ENCODE data around the gene UBE2G1.

DNA sequence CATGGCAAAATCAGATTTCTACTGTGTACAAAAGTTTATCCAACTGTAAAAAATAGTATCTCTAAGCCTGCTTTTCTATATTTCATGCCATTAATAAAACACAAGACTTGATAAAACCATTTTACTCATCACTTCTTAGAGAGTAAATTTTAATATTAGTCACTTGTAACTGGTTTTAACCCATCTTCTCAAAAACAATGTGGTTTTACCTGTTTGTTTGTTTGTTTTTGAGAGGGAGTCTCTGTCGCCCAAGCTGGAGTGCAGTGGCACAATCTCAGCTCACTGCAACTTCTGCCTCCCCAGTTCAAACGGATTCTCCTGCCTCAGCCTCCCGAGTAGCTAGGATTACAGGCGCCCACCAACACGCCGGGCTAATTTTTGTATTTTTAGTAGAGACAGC is 32.1 kb downstream of the UBE2G1 start:
- TF ChIP-seq POLR2A (IDR thresholded peaks at IDR 0.05; ENCODE audit: control extremely low read depth in 1 of 2, low read depth in 2 of 2, low read length in 2 of 2) = no peak
- TF ChIP-seq, protein P1, sequence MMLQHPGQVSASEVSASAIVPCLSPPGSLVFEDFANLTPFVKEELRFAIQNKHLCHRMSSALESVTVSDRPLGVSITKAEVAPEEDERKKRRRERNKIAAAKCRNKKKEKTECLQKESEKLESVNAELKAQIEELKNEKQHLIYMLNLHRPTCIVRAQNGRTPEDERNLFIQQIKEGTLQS (IDR thresholded peaks at IDR 0.05; ENCODE audit: insufficient read depth, low read depth, low read length) = no peak
- TF ChIP-seq, protein P2, sequence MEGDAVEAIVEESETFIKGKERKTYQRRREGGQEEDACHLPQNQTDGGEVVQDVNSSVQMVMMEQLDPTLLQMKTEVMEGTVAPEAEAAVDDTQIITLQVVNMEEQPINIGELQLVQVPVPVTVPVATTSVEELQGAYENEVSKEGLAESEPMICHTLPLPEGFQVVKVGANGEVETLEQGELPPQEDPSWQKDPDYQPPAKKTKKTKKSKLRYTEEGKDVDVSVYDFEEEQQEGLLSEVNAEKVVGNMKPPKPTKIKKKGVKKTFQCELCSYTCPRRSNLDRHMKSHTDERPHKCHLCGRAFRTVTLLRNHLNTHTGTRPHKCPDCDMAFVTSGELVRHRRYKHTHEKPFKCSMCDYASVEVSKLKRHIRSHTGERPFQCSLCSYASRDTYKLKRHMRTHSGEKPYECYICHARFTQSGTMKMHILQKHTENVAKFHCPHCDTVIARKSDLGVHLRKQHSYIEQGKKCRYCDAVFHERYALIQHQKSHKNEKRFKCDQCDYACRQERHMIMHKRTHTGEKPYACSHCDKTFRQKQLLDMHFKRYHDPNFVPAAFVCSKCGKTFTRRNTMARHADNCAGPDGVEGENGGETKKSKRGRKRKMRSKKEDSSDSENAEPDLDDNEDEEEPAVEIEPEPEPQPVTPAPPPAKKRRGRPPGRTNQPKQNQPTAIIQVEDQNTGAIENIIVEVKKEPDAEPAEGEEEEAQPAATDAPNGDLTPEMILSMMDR (IDR thresholded peaks at IDR 0.05; ENCODE audit: control extremely low read depth in 1 of 3, insufficient read depth in 1 of 3, low read depth in 1 of 3, low read length in 3 of 3) = no peak

Measured in H1 (cell line).